Thoracic aorta (tissue), 2 donors: ENCODE results near the gene NUDCD2. TPM values are rescaled to one million over a fixed set of nuclear protein-coding genes. Genes with fewer than 3 reads are reported as not detected.
"Not testable (repeated sequence)": the region's sequence is repeated elsewhere in the genome, so short reads cannot be mapped to it uniquely, and the experiment has no call there.

Experiments
- ATAC-seq: fragments of 150-250 bp; one replicate; pipeline ENCODE4 v1.8.0; 2017; ENCODE audit warnings: low read depth; ENCODE audit not compliant: insufficient number of reproducible peaks, low FRiP score
- DNase-seq: peaks from one replicate; pipeline ENCODE4 v3.0.0-alpha.2; 2020; ENCODE audit warnings: low spot score
- H3K27ac ChIP-seq, 2 donors: fragments of 200-600 bp; sonication (generic); 1 replicate in 1 of 2; 2 replicates in 1 of 2; pipeline ENCODE4 v1.5.1; 2016; ENCODE audit warnings: mild to moderate bottlenecking in 2 of 2, moderate library complexity in 2 of 2
- H3K27me3 ChIP-seq: fragments of 200-600 bp; sonication (generic); replicated peaks from 2 replicates; pipeline ENCODE4 v1.6.0; 2016; ENCODE audit warnings: mild to moderate bottlenecking; ENCODE audit not compliant: insufficient read depth
- H3K36me3 ChIP-seq: fragments of 200-600 bp; sonication (generic); one replicate; pipeline ENCODE4 v1.5.1; 2016
- H3K4me1 ChIP-seq, 2 donors: fragments of 200-600 bp; sonication (generic); 1 replicate in 1 of 2; 2 replicates in 1 of 2; pipeline versions ENCODE4 v1.5.1 to v1.6.0; 2016; ENCODE audit warnings: low read depth in 2 of 2, mild to moderate bottlenecking in 1 of 2; ENCODE audit not compliant: control insufficient read depth in 1 of 2
- H3K4me3 ChIP-seq: fragments of 200-600 bp; sonication (generic); 2 replicates; pipeline ENCODE4 v1.5.1; 2016; ENCODE audit warnings: mild to moderate bottlenecking
- H3K9me3 ChIP-seq: fragments of 200-600 bp; sonication (generic); 2 replicates; pipeline ENCODE4 v1.5.1; 2016
- total RNA-seq, 2 donors: library from RNA; depleted of rRNA; stranded (reverse); fragments of >200 nt; gene quantifications; one replicate each; pipeline versions ENCODE4 v1.1.0 to v1.2.3, GENCODE V29; 2016
- TF ChIP-seq, protein P1 (sequence below): fragments of 200-600 bp; sonication (generic); IDR thresholded peaks from one replicate; pipeline ENCODE4 v1.5.1; 2019; ENCODE audit warnings: antibody characterized with exemption

The NUDCD2 gene
- total RNA-seq, 2 donors from 2014 or later = 4.7 to 5.5 TPM

DNA sequence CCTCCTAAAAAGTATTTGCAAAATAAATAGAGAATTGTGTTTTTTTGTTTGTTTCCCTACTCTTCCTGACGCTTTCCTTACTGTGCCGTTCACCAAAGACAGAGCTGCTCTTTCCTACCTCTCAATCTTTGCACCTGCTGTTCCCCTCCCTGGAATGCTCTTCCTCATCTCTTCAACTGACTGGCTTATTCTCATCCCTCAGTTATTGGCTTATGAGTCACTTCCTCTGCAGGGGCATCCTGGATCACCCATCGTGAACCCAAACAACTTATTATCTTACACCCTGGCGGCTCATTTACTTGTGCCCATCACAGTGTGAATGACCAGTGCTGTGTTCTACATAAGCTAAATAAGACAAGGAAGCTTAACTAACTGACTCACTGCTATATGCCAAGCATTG lies 58.6 kb downstream of the NUDCD2 start:
- TF ChIP-seq, protein P1, sequence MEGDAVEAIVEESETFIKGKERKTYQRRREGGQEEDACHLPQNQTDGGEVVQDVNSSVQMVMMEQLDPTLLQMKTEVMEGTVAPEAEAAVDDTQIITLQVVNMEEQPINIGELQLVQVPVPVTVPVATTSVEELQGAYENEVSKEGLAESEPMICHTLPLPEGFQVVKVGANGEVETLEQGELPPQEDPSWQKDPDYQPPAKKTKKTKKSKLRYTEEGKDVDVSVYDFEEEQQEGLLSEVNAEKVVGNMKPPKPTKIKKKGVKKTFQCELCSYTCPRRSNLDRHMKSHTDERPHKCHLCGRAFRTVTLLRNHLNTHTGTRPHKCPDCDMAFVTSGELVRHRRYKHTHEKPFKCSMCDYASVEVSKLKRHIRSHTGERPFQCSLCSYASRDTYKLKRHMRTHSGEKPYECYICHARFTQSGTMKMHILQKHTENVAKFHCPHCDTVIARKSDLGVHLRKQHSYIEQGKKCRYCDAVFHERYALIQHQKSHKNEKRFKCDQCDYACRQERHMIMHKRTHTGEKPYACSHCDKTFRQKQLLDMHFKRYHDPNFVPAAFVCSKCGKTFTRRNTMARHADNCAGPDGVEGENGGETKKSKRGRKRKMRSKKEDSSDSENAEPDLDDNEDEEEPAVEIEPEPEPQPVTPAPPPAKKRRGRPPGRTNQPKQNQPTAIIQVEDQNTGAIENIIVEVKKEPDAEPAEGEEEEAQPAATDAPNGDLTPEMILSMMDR = no peak
- Histone ChIP-seq H3K36me3 (no peaks in the 10 kb centered on the region), H3K4me1 (no peaks in the 10 kb centered on the region), H3K9me3 (no peaks in the 10 kb centered on the region), H3K4me3 (no peak overlapping the region), H3K27ac (no peak overlapping the region), H3K27me3 (no peaks in the 10 kb centered on the region)
- ATAC-seq (no peak), DNase-seq (no peak)

DNA sequence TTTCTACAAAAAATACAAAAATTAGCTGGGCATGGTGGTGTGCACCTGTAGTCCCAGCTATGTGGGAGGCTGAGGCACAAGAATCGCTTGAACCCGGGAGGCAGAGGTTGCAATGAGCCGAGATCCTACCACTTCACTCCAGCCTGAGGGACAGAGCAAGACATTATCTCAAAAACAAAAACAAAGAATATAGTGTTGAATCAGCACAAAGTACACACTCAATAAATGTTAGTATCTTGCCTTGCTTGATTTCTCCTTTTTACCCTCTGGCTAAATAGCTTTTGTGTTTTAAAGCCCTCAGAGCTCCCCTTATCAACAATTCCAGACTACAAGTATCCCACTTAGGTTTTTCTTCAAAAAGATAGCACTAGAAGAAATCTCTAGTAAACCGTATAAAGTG lies 60.0 kb downstream of the NUDCD2 start:
- TF ChIP-seq, protein P1 = no peak
- Histone ChIP-seq H3K4me1 (no peaks in the 10 kb centered on the region), H3K27ac (no peak overlapping the region), H3K9me3 (no peaks in the 10 kb centered on the region), H3K36me3 (no peaks in the 10 kb centered on the region), H3K4me3 (no peak overlapping the region), H3K27me3 (no peaks in the 10 kb centered on the region)
- no peak for DNase-seq
- no peak for ATAC-seq

DNA sequence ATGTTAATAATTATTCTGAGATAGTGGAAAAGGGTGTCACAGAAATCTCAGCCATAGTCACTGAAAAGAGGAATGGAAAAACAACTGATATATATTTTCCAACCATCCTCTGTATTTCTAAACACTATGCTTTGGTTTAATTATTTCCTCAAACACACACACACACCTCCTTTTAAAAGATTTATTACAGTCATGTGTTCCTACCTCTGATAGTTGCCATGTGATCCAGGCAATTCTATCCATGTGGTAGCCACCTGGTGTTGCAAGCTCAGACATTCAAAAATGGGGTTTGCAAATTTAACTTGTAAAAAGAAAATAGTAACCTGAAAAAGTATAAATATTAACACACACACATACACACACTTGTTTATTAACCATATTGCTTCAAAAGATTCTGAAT lies 62.5 kb downstream of the NUDCD2 start:
- H3K4me1 ChIP-seq = no peaks in the 10 kb centered on the region
- DNase-seq (no peak), ATAC-seq (no peak)
- H3K27me3 ChIP-seq = no peaks in the 10 kb centered on the region
- H3K9me3 ChIP-seq = no peaks in the 10 kb centered on the region
- H3K27ac ChIP-seq = no peak overlapping the region
- no peaks in the 10 kb centered on the region for H3K36me3 ChIP-seq
- H3K4me3 ChIP-seq = no peak overlapping the region
- TF ChIP-seq, protein P1 = no peak

DNA sequence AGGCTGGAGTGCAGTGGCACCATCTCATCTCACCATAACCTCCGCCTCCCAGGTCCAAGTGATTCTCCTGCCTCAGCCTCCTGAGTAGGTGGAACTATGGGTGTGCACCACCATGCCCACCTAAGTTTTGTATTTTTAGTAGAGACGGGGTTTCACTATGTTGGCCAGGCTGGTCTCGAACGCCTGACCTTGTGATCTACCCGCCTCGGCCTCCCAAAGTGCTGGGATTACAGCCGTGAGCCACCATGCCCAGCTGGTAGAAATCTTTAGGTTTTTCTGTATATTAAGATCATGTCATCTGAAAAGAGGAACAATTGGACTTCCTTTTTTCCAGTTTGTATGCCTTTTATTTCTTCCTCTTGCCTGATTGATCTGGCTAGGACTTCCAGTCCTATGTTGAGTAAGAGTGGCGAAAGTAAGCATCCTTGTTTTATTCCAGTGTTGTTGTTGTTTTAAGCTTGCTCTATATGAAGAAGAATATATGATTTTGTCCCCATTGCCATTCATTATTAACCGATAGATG lies 63.0 kb downstream of the NUDCD2 start:
- not testable (repeated sequence) for ATAC-seq, H3K9me3 ChIP-seq, H3K27ac ChIP-seq, H3K4me3 ChIP-seq, H3K27me3 ChIP-seq, H3K4me1 ChIP-seq, DNase-seq, H3K36me3 ChIP-seq

Other genes starting within 250 kb of the NUDCD2 start
- gene CCNG1, start 22.5 kb downstream of the NUDCD2 start, total RNA-seq = 10 to 100 TPM; 83.0 to 83.7 TPM
- gene HMMR, start 530 bp upstream of the NUDCD2 start, total RNA-seq = 1 to 10 TPM in 1 of 2 donors, not detected in 1; 1.1 TPM
- 10 to 100 TPM; 51.6 to 52.3 TPM for gene MAT2B, start 45.5 kb upstream of the NUDCD2 start, total RNA-seq